Keratinocyte (primary cell): ENCODE data around the gene EGF.

ENCODE experiments used
- EZH2 ChIP-seq: IDR thresholded peaks from one replicate; pipeline ENCODE4 v1.6.1; 2012; ENCODE audit warnings: inconsistent platforms, mild to moderate bottlenecking, low read length, moderate library complexity
- TF ChIP-seq, protein P1 (sequence below), 3 experiments: IDR thresholded peaks in 1 of 3; conservative IDR thresholded peaks in 1 of 3; optimal IDR thresholded peaks in 1 of 3; 2 replicates in 2 of 3; 3 replicates in 1 of 3; pipeline versions ENCODE3 to v1.5.1; 2011; ENCODE audit warnings: low read length in 3 of 3, mild to moderate bottlenecking in 3 of 3, moderate library complexity in 2 of 3, control low read depth in 1 of 3, inconsistent platforms in 1 of 3; ENCODE audit not compliant: insufficient read depth in 2 of 3; ENCODE audit errors: extremely low read depth in 1 of 3

DNA sequence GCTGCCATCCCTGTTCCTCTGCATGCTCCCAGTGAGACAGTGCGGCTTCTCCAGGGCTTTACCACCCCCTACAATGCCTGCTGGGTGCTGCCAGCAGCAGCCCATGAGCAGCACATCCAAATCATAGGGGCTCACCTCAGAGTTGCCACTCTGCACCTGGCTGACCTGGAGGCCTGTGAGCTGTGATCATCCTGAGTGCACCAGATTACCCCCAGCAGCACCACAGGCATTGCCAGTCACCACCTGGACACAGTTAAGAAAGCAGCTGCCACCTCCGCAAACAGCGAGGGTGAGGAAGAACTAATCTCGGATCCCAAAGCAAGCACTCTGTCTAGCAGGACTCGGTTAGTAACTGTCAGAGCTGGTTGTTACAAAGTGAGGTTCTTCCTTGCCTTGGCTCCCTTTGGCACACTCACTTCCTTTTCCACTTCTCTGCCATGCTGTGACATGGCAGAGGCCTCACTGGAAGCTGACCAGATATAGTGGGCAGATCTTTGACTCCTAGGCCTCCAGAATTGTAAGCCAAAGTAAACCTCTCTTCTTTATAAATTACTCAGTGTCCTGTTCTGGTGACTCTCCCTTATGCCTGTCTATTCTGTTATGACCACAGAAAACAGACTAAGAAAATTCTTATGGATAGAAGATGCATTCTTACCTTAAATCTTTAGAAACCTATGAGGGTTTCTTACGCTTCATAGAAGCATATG is 39.6 kb upstream of the EGF start:
- TF ChIP-seq, protein P1, sequence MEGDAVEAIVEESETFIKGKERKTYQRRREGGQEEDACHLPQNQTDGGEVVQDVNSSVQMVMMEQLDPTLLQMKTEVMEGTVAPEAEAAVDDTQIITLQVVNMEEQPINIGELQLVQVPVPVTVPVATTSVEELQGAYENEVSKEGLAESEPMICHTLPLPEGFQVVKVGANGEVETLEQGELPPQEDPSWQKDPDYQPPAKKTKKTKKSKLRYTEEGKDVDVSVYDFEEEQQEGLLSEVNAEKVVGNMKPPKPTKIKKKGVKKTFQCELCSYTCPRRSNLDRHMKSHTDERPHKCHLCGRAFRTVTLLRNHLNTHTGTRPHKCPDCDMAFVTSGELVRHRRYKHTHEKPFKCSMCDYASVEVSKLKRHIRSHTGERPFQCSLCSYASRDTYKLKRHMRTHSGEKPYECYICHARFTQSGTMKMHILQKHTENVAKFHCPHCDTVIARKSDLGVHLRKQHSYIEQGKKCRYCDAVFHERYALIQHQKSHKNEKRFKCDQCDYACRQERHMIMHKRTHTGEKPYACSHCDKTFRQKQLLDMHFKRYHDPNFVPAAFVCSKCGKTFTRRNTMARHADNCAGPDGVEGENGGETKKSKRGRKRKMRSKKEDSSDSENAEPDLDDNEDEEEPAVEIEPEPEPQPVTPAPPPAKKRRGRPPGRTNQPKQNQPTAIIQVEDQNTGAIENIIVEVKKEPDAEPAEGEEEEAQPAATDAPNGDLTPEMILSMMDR (optimal IDR thresholded peaks at IDR 0.05 in 1 of 3, IDR thresholded peaks at IDR 0.05 in 1 of 3, conservative IDR thresholded peaks at IDR 0.05 in 1 of 3; ENCODE audit: extremely low read depth in 1 of 3, insufficient read depth in 2 of 3, low read length in 3 of 3), result no peak
- no peak for TF ChIP-seq EZH2
